ENCODE results near the gene CEP290.
"Not testable (repeated sequence)": the region's sequence is repeated elsewhere in the genome, so short reads cannot be mapped to it uniquely, and the experiment has no call there.

Gene CEP290

DNA sequence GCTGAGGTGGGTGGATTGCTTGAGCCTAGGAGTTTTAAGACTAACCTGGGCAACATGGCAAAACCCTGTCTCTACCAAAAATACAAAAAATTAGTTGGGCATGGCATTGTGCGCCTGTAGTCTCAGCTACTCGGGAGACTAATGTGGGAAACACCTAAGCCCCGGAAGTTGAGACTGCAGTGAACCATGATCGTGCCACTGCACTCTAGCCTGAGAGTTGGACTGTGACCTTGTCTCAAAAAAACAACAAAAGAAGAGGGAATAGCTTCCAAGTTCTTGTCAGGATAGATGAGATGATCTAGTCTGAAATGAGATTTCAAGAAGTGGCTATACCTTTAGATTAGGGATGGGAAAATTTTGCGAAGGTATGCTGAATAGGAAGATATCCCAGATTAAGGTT is 97.9 kb downstream of the CEP290 start:
- DNase-seq (ENCODE audit: low read depth in 2 of 3, low spot score in 2 of 3): no peak

DNA sequence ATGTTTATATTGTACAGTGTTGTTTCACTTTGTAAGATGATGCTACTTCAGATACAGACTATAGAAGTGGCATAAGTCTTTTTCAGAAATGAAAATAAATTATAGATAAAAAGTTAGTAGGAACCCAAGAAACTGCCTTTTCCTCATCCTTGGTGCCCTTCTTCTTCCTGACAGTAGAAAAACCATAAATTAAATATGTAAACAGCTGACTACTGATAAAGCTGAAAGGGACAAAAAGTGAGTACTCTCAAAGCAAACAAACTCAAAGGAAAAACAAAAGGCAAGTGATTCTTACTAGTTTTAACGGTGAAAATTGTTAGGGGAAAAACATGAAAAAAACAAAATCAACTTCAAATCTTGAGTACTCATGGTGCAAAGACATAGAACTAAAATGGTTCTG is 104.1 kb downstream of the CEP290 start:
- no peak for DNase-seq (ENCODE audit: low read depth in 2 of 3, low spot score in 2 of 3)

- no peak for DNase-seq (ENCODE audit: low read depth in 2 of 3, low spot score in 2 of 3)
Observed at GRCh38 chr12:88036353-88036965, 105.4 kb downstream of the CEP290 start.

GRCh38 chr12:88035907-88036289 is 106.0 kb downstream of the CEP290 start:
- DNase-seq (ENCODE audit: low read depth in 2 of 3, low spot score in 2 of 3): no peak

- peak; percentile 62 to 75 (median 73) for DNase-seq (ENCODE audit: low read depth in 2 of 3, low spot score in 2 of 3)
Observed at GRCh38 chr12:88035271-88035906, 106.5 kb downstream of the CEP290 start.

DNA sequence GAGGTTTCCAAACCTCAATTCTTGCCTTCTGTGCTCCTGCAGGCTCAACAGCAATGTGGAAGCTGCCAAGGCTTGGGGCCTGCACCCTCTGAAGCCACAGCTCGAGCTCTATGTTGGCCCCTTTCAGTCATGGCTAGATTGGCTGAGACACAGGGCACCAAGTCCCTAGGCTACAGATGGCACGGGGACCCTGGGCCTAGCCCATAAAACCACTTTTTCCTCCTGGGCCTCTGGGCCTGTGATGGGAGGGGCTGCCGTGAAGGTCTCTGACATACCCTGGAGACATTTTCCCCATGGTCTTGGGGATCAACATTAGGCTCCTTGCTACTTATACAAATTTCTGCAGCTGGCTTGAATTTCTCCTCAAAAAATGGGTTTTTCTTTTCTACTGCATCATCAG is 110.7 kb downstream of the CEP290 start:
- DNase-seq (ENCODE audit: low read depth in 2 of 3, low spot score in 2 of 3): not testable (repeated sequence)

DNA sequence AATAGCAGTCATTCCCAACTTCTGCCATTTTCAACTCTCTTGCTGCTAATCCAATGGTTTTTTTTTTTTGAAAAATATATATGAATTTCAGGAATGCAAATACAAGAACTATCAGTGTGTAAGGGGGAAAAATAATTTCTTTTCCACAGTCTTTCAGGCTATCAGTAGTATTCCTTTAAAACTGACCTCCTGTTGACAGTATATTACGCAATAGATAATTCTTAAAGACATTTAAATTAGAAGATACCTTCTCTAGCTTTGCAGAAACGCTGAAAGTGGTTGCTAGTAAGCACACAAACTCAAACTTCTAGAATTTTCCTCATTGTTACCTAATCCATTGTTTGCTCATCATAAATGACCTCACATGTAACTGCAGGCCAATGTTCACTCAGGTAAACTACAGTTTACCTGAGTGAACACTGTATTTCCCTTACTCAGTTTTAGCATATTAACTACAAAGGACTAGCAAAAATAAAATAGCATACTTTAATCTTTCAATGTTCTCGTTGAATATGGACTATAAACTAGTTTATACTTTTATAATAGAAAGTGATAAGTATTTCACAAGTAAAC is 112.7 kb downstream of the CEP290 start, which contains the start of gene C12orf50:
C12orf50 (minus strand) TSS at position 309 of the 573 bp plus-strand sequence. CDS start 2,439 bp downstream, outside the sequence.
- DNase-seq (ENCODE audit: low read depth in 2 of 3, low spot score in 2 of 3): no peak

DNA sequence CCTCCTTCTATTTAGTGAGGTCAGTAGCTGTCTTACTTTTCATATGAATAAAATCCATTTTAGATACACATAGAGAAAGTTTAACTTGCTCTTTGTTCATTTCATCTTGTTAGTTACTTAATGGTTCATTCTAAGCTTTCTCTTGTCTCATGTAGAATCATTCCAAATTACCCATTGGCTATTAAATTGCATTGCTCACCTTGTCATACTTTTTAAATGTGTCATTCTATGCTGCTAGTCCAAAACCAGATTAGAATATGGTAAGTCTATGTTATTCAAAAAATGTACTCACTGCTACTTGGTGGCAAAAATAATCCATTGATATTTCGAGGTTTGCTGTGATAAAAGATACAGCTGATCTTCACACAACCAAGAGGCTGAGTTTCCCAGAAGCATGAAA is 115.7 kb downstream of the CEP290 start:
- no peak for DNase-seq (ENCODE audit: low read depth in 2 of 3, low spot score in 2 of 3)

GRCh38 chr12:88017964-88018363 is 123.9 kb downstream of the CEP290 start:
- no peak for DNase-seq (ENCODE audit: low read depth in 2 of 3, low spot score in 2 of 3)

DNA sequence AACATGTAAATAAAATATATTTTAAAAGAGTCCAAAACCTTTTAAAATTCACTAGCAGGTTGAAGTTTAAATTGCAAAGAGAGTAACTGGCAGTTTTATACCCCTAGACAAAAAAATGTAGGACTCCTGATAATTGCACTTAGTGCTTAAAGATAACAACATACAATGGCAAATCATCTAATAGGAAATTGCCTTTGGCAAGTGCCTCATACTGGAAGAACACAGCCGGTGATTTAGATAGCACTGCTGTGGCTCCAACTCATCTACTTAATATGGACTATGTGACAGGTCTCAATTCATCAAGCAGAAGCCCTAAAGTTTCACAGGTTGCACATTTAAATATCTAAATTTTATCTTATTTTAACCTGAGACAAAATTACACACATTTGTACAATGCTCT is 126.1 kb downstream of the CEP290 start:
- no peak for DNase-seq (ENCODE audit: low read depth in 2 of 3, low spot score in 2 of 3)

GRCh38 chr12:88011755-88012154 is 130.1 kb downstream of the CEP290 start:
- no peak for DNase-seq (ENCODE audit: low read depth in 2 of 3, low spot score in 2 of 3)

DNA sequence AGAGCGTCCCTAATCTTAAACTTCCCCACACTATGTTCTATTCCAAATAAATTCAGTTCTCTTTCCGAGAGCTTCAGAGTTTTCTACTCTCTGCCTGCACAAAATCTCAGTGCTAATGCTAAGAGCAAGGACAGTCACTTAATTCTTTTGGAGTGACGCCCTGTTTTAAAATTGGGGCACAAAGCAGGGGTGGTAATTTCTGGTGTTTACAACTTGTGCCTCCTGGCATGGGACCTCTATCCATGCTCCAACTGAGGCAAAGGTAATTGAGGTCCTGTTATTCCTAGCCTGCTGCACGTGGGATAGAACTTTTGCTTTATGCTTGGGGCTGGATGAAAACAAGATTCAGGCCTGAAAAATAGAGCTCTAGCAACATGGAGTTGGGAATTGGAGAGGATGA is 135.5 kb downstream of the CEP290 start:
- DNase-seq (ENCODE audit: low read depth in 2 of 3, low spot score in 2 of 3): no peak

- DNase-seq (ENCODE audit: low read depth in 2 of 3, low spot score in 2 of 3): no peak
Observed at GRCh38 chr12:88001327-88001726, 140.6 kb downstream of the CEP290 start.

Data from activated CD8-positive, alpha-beta memory T cell treated with anti-CD3 and anti-CD28 coated beads for 48 hours (primary cell).